A549 (cell line): ENCODE results near the gene SLC10A2. TPM values are rescaled to one million over a fixed set of nuclear protein-coding genes. Genes with fewer than 3 reads are reported as not detected.

Source experiments
- ATAC-seq, 2 experiments: fragments of 200-7000 bp in 1 of 2; fragments of >200 bp in 1 of 2; cut with Nextera tagmentation in 1 of 2; cut with Tn5 transposase in 1 of 2; 3 replicates each; pipeline versions ENCODE4 v1.8.0 to v1.9.1; 2018 to 2020; ENCODE audit warnings: mild to moderate bottlenecking in 1 of 2, moderate library complexity in 1 of 2
- CTCF ChIA-PET: fragments of 300-600 bp; sonication (Branson Sonifier 250); formaldehyde crosslinking; extraction: SDS; loops from one replicate; lab custom pipeline; 2021; ENCODE audit warnings: antibody characterized with exemption, inconsistent platforms; lab: Yijun Ruan, JAX
- POLR2A ChIA-PET: fragments of 350-600 bp; formaldehyde crosslinking; extraction: SDS; loops from one replicate; lab custom pipeline; 2021; ENCODE audit warnings: antibody characterized with exemption, inconsistent platforms; lab: Yijun Ruan, JAX
- DNase-seq, 2 experiments: peaks; one replicate each; pipeline versions ENCODE4 v3.0.0 to v3.0.0-alpha.2; 2011 to 2016; ENCODE audit warnings: low read depth in 1 of 2, low spot score in 1 of 2
- FAIRE-seq: peaks from 2 replicates; lab custom pipeline; 2011; peaks lifted over from hg19 to GRCh38; lab: Jason Lieb, UNC
- H3K27ac ChIP-seq, 2 experiments: fragments of >200 bp; sonication (Bioruptor Twin); formaldehyde crosslinking; 3 replicates each; pipeline ENCODE4 v1.5.1; 2016 to 2017
- H3K4me1 ChIP-seq: fragments of >200 bp; sonication (Bioruptor Twin); formaldehyde crosslinking; 3 replicates; pipeline ENCODE4 v1.6.1; 2016
- H3K4me2 ChIP-seq: fragments of >200 bp; sonication (Bioruptor Twin); formaldehyde crosslinking; 3 replicates; pipeline ENCODE4 v1.6.1; 2016
- H3K4me3 ChIP-seq: fragments of >200 bp; sonication (Bioruptor Twin); formaldehyde crosslinking; 3 replicates; pipeline ENCODE4 v1.5.1; 2016
- H3K9me3 ChIP-seq: fragments of >200 bp; sonication (Bioruptor Twin); formaldehyde crosslinking; 3 replicates; pipeline ENCODE4 v1.6.1; 2016
- CBX2 ChIP-seq: fragments of 200-600 bp; sonication (generic); IDR thresholded peaks from 2 replicates; pipeline ENCODE4 v1.6.1; 2016; ENCODE audit warnings: low read depth, mild to moderate bottlenecking, borderline replicate concordance
- CBX8 ChIP-seq: fragments of 200-600 bp; sonication (generic); IDR thresholded peaks from 2 replicates; pipeline ENCODE4 v1.6.1; 2016
- CEBPB ChIP-seq, 2 experiments: fragments of >200 bp in 1 of 2; sonication (Bioruptor Twin) in 1 of 2; formaldehyde crosslinking in 1 of 2; IDR thresholded peaks; 2 replicates each; pipeline ENCODE4 v1.6.1; 2012 to 2016
- CHD2 ChIP-seq: fragments of 150-350 bp; IDR thresholded peaks from 2 replicates; pipeline ENCODE4 v1.6.1; 2014; ENCODE audit warnings: low read length; ENCODE audit not compliant: partially characterized antibody
- EHF ChIP-seq: fragments of 250-450 bp; sonication (Bioruptor Pico); IDR thresholded peaks from 2 replicates; pipeline ENCODE4 v1.5.0; 2020; ENCODE audit warnings: mild to moderate bottlenecking
- EHMT2 ChIP-seq: fragments of 200-600 bp; sonication (generic); IDR thresholded peaks from 2 replicates; pipeline ENCODE4 v1.6.1; 2016; ENCODE audit warnings: antibody characterized with exemption, low read depth, mild to moderate bottlenecking, moderate library complexity
- FOSL2 ChIP-seq, 2 experiments: fragments of 450-650 bp in 1 of 2; fragments of >200 bp in 1 of 2; sonication (Bioruptor Twin) in 1 of 2; formaldehyde crosslinking; IDR thresholded peaks; 2 replicates each; pipeline versions ENCODE4 v1.5.0 to v1.6.1; 2016 to 2020; ENCODE audit warnings: mild to moderate bottlenecking in 1 of 2, moderate library complexity in 1 of 2
- FOXS1 ChIP-seq: fragments of 250-450 bp; sonication (Bioruptor Pico); IDR thresholded peaks from 2 replicates; pipeline ENCODE4 v1.5.0; 2020; ENCODE audit warnings: mild to moderate bottlenecking, moderate library complexity
- GATA3 ChIP-seq: IDR thresholded peaks from 2 replicates; pipeline ENCODE4 v1.6.1; 2012; ENCODE audit warnings: borderline replicate concordance
- HDAC2 ChIP-seq: fragments of 200-600 bp; sonication (generic); IDR thresholded peaks from 2 replicates; pipeline ENCODE4 v1.6.1; 2016
- HOXB5 ChIP-seq: fragments of 250-450 bp; sonication (Bioruptor Pico); IDR thresholded peaks from 2 replicates; pipeline ENCODE4 v1.5.0; 2020; ENCODE audit warnings: mild to moderate bottlenecking, moderate library complexity
- JUN ChIP-seq, 2 experiments: fragments of >200 bp; sonication (Bioruptor Twin); formaldehyde crosslinking; IDR thresholded peaks; 2 replicates in 1 of 2; 3 replicates in 1 of 2; pipeline ENCODE4 v1.6.1; 2016 to 2017
- MAFK ChIP-seq: fragments of 450-650 bp; IDR thresholded peaks from 2 replicates; pipeline ENCODE4 v1.6.1; 2014; ENCODE audit not compliant: partially characterized antibody
- MAZ ChIP-seq: fragments of 150-350 bp; IDR thresholded peaks from 2 replicates; pipeline ENCODE4 v1.6.1; 2014; ENCODE audit warnings: antibody characterized with exemption, low read depth, low read length, borderline replicate concordance
- MYC ChIP-seq: IDR thresholded peaks from 2 replicates; pipeline ENCODE4 v1.6.1; 2012; ENCODE audit warnings: mild to moderate bottlenecking, inconsistent platforms, low read length, improper control_type of control experiment, borderline replicate concordance
- SREBF2 ChIP-seq: fragments of 450-650 bp; IDR thresholded peaks from 2 replicates; pipeline ENCODE4 v1.6.1; 2014; ENCODE audit warnings: mild to moderate bottlenecking, moderate library complexity
- ZFP36 ChIP-seq: fragments of 450-650 bp; IDR thresholded peaks from 2 replicates; pipeline ENCODE4 v1.6.1; 2014; ENCODE audit warnings: borderline replicate concordance; ENCODE audit not compliant: partially characterized antibody
- WGBS: methylation state at CpG from one replicate; pipeline ENCODE4 v1.1.6; 2017; ENCODE audit errors: missing lambda C conversion rate; 5-methylcytosine and 5-hydroxymethylcytosine counted together
- polyA plus RNA-seq, 4 experiments: library from polyadenylated mRNA; depleted of rRNA in 3 of 4; stranded (reverse); fragments of >200 nt; fragmentation: RNase III in 1 of 4; extraction: RNeasy Plus Mini Kit Qiagen cat#74134 plus additional on column Dnase treatment in 1 of 4; gene quantifications; 2 replicates in 3 of 4; 3 replicates in 1 of 4; pipeline ENCODE4 v1.2.3, GENCODE V29; 2011 to 2017
- TF ChIP-seq, protein P1 (sequence below): IDR thresholded peaks from 2 replicates; pipeline ENCODE4 v1.6.1; 2012
- TF ChIP-seq, protein P2 (sequence below): fragments of >200 bp; sonication (Bioruptor Twin); formaldehyde crosslinking; IDR thresholded peaks from 2 replicates; pipeline ENCODE4 v1.6.1; 2016
- TF ChIP-seq, protein P3 (sequence below): fragments of >200 bp; sonication (Bioruptor Twin); formaldehyde crosslinking; IDR thresholded peaks from 3 replicates; pipeline ENCODE4 v1.6.1; 2016
- TF ChIP-seq, protein P4 (sequence below): fragments of 450-650 bp; IDR thresholded peaks from 2 replicates; pipeline ENCODE4 v1.6.1; 2014; ENCODE audit warnings: antibody characterized with exemption
- TF ChIP-seq, protein P5 (sequence below): fragments of >200 bp; sonication (Bioruptor Twin); formaldehyde crosslinking; IDR thresholded peaks from 3 replicates; pipeline ENCODE4 v1.5.1; 2016
- TF ChIP-seq, protein P6 (sequence below): IDR thresholded peaks from 2 replicates; pipeline ENCODE4 v1.6.1; 2012; ENCODE audit warnings: low read depth, borderline replicate concordance
- TF ChIP-seq, protein P7 (sequence below): fragments of 250-450 bp; sonication (Bioruptor Pico); IDR thresholded peaks from 2 replicates; pipeline ENCODE4 v1.5.0; 2020; ENCODE audit warnings: low read depth, mild to moderate bottlenecking, moderate library complexity

Gene SLC10A2
- polyA plus RNA-seq, 2 of the 4 experiments (the other 2 are of a cell fraction) = not detected

DNA sequence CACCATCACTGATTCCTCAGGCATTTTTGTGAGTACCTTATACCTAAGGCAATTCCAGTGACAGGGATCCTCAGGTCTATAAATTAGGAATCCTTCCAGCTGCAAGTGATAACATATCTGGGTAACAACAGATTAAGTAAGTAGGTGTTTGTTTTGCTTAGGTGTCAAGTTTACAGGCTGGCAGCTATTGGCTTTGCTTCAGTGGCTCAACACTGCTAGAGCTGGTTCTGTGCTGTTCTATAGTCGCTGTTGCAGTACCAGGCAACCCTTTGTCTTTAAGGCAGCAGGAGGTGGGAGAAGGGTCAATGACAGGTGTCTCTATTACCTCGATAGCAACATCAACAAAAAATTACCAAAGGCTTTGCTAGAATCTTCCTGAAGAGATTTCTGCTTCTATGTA lies 27.0 kb downstream of the SLC10A2 start:
- no peak for ATAC-seq
- TF ChIP-seq CHD2 = no peak
- TF ChIP-seq JUN (IDR thresholded peaks at IDR 0.05) = no peak

DNA sequence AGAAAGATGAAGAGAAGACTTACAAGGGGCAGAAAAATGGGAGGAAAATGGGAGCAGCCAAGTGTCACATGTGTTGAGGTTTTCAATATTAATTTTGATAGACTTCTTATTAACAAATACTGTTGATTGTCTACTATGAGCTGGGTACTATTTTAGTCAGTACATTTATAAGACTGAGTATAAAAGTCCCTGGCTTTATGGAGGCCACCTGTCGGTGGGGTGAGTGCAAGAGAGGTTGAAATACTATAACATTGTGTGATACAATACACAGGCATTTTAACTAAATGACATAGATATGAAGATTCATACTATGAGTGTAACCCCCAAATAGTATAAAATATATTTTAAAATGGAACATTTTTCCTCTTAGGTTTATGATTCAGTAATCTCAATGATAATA lies 29.9 kb downstream of the SLC10A2 start:
- TF ChIP-seq ZFP36 = no peak
- TF ChIP-seq, protein P1, sequence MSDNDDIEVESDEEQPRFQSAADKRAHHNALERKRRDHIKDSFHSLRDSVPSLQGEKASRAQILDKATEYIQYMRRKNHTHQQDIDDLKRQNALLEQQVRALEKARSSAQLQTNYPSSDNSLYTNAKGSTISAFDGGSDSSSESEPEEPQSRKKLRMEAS = no peak
- no peak for TF ChIP-seq GATA3
- TF ChIP-seq, protein P2, sequence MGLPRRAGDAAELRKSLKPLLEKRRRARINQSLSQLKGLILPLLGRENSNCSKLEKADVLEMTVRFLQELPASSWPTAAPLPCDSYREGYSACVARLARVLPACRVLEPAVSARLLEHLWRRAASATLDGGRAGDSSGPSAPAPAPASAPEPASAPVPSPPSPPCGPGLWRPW = no peak
- no peak for TF ChIP-seq CEBPB (IDR thresholded peaks at IDR 0.05)
- no peak for TF ChIP-seq CHD2
- Histone ChIP-seq H3K4me2 (no peak overlapping the region), H3K27ac (no peak overlapping the region), H3K4me3 (no peak overlapping the region), H3K9me3 (no peaks in the 10 kb centered on the region), H3K4me1 (no peaks in the 10 kb centered on the region)
- DNase-seq (no peak), FAIRE-seq (no peak), ATAC-seq (no peak)
- 0% methylated on average over 1 of the region's 1 CpG for WGBS
- ChIA-PET POLR2A (no interaction called here), CTCF (no interaction called here)

More for the DNA sequence above, 27.0 kb downstream of the SLC10A2 start:
- no peak for FAIRE-seq
- POLR2A ChIA-PET = no interaction called here
- no peaks in the 10 kb centered on the region for H3K4me1 ChIP-seq
- WGBS = 4% methylated on average over 2 of the region's 2 CpGs
- H3K4me3 ChIP-seq = no peak overlapping the region
- H3K9me3 ChIP-seq = no peaks in the 10 kb centered on the region
- CTCF ChIA-PET = no interaction called here
- no peak overlapping the region for H3K27ac ChIP-seq
- no peak overlapping the region for H3K4me2 ChIP-seq
- DNase-seq = no peak

DNA sequence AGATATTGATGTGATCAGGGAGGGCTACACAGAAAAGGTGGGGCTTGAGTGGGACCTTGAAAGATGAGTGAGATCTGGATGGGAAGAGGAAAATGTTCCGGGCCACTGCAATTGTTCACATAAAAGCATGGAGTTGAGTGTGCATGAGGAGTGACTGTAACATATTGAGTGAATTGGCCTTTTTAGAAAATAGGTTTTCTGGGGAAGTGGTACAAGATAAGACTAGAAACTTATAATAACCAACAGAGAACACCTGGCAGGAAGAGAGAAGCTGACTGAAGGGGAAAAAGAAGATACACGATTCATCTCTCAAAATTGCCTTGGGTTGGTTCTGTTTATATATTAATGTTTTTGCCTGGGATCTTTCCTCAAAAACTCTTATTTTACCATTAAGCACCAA lies 32.2 kb downstream of the SLC10A2 start:
- no peak for ATAC-seq
- CTCF ChIA-PET = no interaction called here
- TF ChIP-seq CBX8 = no peak
- no peak for TF ChIP-seq CEBPB (IDR thresholded peaks at IDR 0.05)
- TF ChIP-seq, protein P3, sequence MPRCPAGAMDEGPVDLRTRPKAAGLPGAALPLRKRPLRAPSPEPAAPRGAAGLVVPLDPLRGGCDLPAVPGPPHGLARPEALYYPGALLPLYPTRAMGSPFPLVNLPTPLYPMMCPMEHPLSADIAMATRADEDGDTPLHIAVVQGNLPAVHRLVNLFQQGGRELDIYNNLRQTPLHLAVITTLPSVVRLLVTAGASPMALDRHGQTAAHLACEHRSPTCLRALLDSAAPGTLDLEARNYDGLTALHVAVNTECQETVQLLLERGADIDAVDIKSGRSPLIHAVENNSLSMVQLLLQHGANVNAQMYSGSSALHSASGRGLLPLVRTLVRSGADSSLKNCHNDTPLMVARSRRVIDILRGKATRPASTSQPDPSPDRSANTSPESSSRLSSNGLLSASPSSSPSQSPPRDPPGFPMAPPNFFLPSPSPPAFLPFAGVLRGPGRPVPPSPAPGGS = no peak
- no peak for TF ChIP-seq EHMT2
- no peak for TF ChIP-seq EHF
- no peak for TF ChIP-seq FOXS1
- no peak for TF ChIP-seq MYC
- no peak for TF ChIP-seq MAZ
- TF ChIP-seq ZFP36 = no peak
- TF ChIP-seq HOXB5 (CRISPR knock-in tag) = no peak
- TF ChIP-seq, protein P4, sequence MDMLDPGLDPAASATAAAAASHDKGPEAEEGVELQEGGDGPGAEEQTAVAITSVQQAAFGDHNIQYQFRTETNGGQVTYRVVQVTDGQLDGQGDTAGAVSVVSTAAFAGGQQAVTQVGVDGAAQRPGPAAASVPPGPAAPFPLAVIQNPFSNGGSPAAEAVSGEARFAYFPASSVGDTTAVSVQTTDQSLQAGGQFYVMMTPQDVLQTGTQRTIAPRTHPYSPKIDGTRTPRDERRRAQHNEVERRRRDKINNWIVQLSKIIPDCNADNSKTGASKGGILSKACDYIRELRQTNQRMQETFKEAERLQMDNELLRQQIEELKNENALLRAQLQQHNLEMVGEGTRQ = no peak
- TF ChIP-seq, protein P5, sequence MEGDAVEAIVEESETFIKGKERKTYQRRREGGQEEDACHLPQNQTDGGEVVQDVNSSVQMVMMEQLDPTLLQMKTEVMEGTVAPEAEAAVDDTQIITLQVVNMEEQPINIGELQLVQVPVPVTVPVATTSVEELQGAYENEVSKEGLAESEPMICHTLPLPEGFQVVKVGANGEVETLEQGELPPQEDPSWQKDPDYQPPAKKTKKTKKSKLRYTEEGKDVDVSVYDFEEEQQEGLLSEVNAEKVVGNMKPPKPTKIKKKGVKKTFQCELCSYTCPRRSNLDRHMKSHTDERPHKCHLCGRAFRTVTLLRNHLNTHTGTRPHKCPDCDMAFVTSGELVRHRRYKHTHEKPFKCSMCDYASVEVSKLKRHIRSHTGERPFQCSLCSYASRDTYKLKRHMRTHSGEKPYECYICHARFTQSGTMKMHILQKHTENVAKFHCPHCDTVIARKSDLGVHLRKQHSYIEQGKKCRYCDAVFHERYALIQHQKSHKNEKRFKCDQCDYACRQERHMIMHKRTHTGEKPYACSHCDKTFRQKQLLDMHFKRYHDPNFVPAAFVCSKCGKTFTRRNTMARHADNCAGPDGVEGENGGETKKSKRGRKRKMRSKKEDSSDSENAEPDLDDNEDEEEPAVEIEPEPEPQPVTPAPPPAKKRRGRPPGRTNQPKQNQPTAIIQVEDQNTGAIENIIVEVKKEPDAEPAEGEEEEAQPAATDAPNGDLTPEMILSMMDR = no peak
- no peak for TF ChIP-seq SREBF2
- no peak for TF ChIP-seq HDAC2
- TF ChIP-seq, protein P6, sequence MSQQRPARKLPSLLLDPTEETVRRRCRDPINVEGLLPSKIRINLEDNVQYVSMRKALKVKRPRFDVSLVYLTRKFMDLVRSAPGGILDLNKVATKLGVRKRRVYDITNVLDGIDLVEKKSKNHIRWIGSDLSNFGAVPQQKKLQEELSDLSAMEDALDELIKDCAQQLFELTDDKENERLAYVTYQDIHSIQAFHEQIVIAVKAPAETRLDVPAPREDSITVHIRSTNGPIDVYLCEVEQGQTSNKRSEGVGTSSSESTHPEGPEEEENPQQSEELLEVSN = no peak
- TF ChIP-seq, protein P7, sequence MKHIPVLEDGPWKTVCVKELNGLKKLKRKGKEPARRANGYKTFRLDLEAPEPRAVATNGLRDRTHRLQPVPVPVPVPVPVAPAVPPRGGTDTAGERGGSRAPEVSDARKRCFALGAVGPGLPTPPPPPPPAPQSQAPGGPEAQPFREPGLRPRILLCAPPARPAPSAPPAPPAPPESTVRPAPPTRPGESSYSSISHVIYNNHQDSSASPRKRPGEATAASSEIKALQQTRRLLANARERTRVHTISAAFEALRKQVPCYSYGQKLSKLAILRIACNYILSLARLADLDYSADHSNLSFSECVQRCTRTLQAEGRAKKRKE (CRISPR knock-in tag) = no peak
- no peak for TF ChIP-seq CBX2
- no peak for TF ChIP-seq FOSL2 (IDR thresholded peaks at IDR 0.05)
- no peak for TF ChIP-seq FOSL2 (CRISPR knock-in tag; IDR thresholded peaks at IDR 0.05)
- TF ChIP-seq MAFK = no peak
- Histone ChIP-seq H3K4me3 (no peak overlapping the region), H3K27ac (no peak overlapping the region), H3K9me3 (no peaks in the 10 kb centered on the region), H3K4me2 (no peak overlapping the region), H3K4me1 (no peaks in the 10 kb centered on the region)
- WGBS = 60% methylated on average over 2 of the region's 2 CpGs
- FAIRE-seq = no peak
- DNase-seq = no peak
- POLR2A ChIA-PET = no interaction called here
